Left ventricle myocardium inferior (tissue), 1 donor: ENCODE measurements around the gene LAG3. TPM values are rescaled to one million over a fixed set of nuclear protein-coding genes. Genes with fewer than 3 reads are reported as not detected.

ENCODE experiments used
- DNase-seq: peaks from one replicate; pipeline ENCODE4 v3.0.0-alpha.2; 2020
- H3K27ac ChIP-seq: fragments of 200-600 bp; replicated peaks from 2 replicates; pipeline ENCODE4 v1.8.0; 2021
- H3K27me3 ChIP-seq: fragments of 200-600 bp; 2 replicates; pipeline ENCODE4 v1.8.0; 2021; ENCODE audit warnings: low read depth
- H3K36me3 ChIP-seq: fragments of 200-600 bp; 2 replicates; pipeline ENCODE4 v1.8.0; 2021
- H3K4me1 ChIP-seq: fragments of 200-600 bp; 2 replicates; pipeline ENCODE4 v1.8.0; 2021
- H3K4me3 ChIP-seq: fragments of 200-600 bp; 2 replicates; pipeline ENCODE4 v1.8.0; 2021; ENCODE audit warnings: mild to moderate bottlenecking, moderate library complexity
- H3K9me3 ChIP-seq: fragments of 200-600 bp; replicated peaks from 2 replicates; pipeline ENCODE4 v1.8.0; 2021
- CTCF ChIP-seq: fragments of 200-600 bp; IDR thresholded peaks from 2 replicates; pipeline ENCODE4 v1.8.0; 2021; ENCODE audit warnings: antibody characterized with exemption, mild to moderate bottlenecking, borderline replicate concordance
- intact Hi-C: fragments of 100-400 bp; cut with micrococcal nuclease; formaldehyde crosslinking; loops from one replicate; pipeline ENCODE4 v1.11.0; 2022
- total RNA-seq: library from RNA; stranded (reverse); fragmentation: NEBNext Ultra II Directional; extraction: Animal tissue kit (Norgen Biotek cat#: 25700); gene quantifications from one replicate; pipeline ENCODE4 v1.2.1, GENCODE V29; 2021
- donor health status: DM: no; HTN: yes; CAD: no; lungs with severe emphysema.

The LAG3 gene
- total RNA-seq, 1 donor from 2014 or later, result not detected

GRCh38 chr12:6751767-6752166 lies 20.6 kb upstream of the LAG3 start:
- no peak for DNase-seq
- peaks cover 50% of the 10 kb centered on the region for H3K36me3 ChIP-seq
- no peaks in the 10 kb centered on the region for H3K27me3 ChIP-seq
- no peaks in the 10 kb centered on the region for H3K9me3 ChIP-seq
- intact Hi-C loops, result no loop called here
- TF ChIP-seq CTCF, result no peak
- peaks cover 24% of the 10 kb centered on the region for H3K4me1 ChIP-seq
- H3K27ac ChIP-seq, result peak overlapping the region; percentile 100
- peak overlapping the region; percentile 99 for H3K4me3 ChIP-seq

- DNase-seq, result peak; percentile 55
- peaks cover 44% of the 10 kb centered on the region for H3K36me3 ChIP-seq
- no peak for TF ChIP-seq CTCF
Observed at GRCh38 chr12:6752167-6752920, 20.0 kb upstream of the LAG3 start.

GRCh38 chr12:6752921-6753771 lies 19.2 kb upstream of the LAG3 start, which contains the start of gene MLF2:
MLF2 (minus strand) TSS chr12:6753141; CDS start chr12:6752334, 807 bp downstream.
- intact Hi-C loops, result no loop called here
- Histone ChIP-seq H3K27ac (peak within 1 kb of the TSS; percentile 100), H3K4me1 (peaks cover 32% of the 10 kb centered on the region), H3K36me3 (peaks cover 36% of the 10 kb centered on the region), H3K4me3 (peak within 1 kb of the TSS; percentile 99), H3K9me3 (no peaks in the 10 kb centered on the region), H3K27me3 (no peaks in the 10 kb centered on the region)
- peak; percentile 98 for DNase-seq
- no peak for TF ChIP-seq CTCF

More at GRCh38 chr12:6752167-6752920, 20.0 kb upstream of the LAG3 start:
- Histone ChIP-seq H3K9me3 (no peaks in the 10 kb centered on the region), H3K27me3 (no peaks in the 10 kb centered on the region), H3K27ac (peak overlapping the region; percentile 100), H3K4me3 (peak overlapping the region; percentile 99), H3K4me1 (peaks cover 30% of the 10 kb centered on the region)
- intact Hi-C loops, result no loop called here

GRCh38 chr12:6753772-6754356 lies 18.5 kb upstream of the LAG3 start:
- no peaks in the 10 kb centered on the region for H3K9me3 ChIP-seq
- peak overlapping the region; percentile 99 for H3K4me3 ChIP-seq
- DNase-seq, result no peak

More at GRCh38 chr12:6753772-6754356, 18.5 kb upstream of the LAG3 start:
- Histone ChIP-seq H3K36me3 (peaks cover 29% of the 10 kb centered on the region), H3K27ac (peak overlapping the region; percentile 100), H3K4me1 (peaks cover 32% of the 10 kb centered on the region), H3K27me3 (no peaks in the 10 kb centered on the region)
- intact Hi-C loops, result no loop called here
- TF ChIP-seq CTCF, result peak; percentile 98
